Keratinocyte (primary cell): ENCODE measurements around the gene AQP9. TPM values are rescaled to one million over a fixed set of nuclear protein-coding genes. Genes with fewer than 3 reads are reported as not detected.

Source experiments
- DNase-seq: peaks from one replicate; pipeline ENCODE4 v3.0.0-alpha.2; 2011; ENCODE audit warnings: low read depth, missing footprints, low spot score
- FAIRE-seq: peaks from 2 replicates; lab custom pipeline; 2011; peaks lifted over from hg19 to GRCh38; lab: Jason Lieb, UNC
- H2AFZ ChIP-seq: 2 replicates; pipeline ENCODE4 v1.6.0; 2012; ENCODE audit warnings: low read length, control low read depth, inconsistent platforms; ENCODE audit not compliant: control insufficient read depth
- H3K27ac ChIP-seq: 2 replicates; pipeline ENCODE4 v1.5.1; 2011; ENCODE audit warnings: low read length; ENCODE audit not compliant: control insufficient read depth, insufficient read depth
- H3K27me3 ChIP-seq: 3 replicates; pipeline ENCODE4 v1.6.0; 2011; ENCODE audit warnings: low read length; ENCODE audit not compliant: control insufficient read depth, insufficient read depth; ENCODE audit errors: extremely low read depth
- H3K36me3 ChIP-seq, 2 experiments: 2 replicates in 1 of 2; 3 replicates in 1 of 2; pipeline ENCODE4 v1.5.1; 2011; ENCODE audit warnings: low read length in 2 of 2, mild to moderate bottlenecking in 1 of 2; ENCODE audit not compliant: control insufficient read depth in 2 of 2, insufficient read depth in 2 of 2; ENCODE audit errors: extremely low read depth in 1 of 2
- H3K4me1 ChIP-seq: 3 replicates; pipeline ENCODE4 v1.5.1; 2011; ENCODE audit warnings: low read length; ENCODE audit not compliant: control insufficient read depth, insufficient read depth; ENCODE audit errors: extremely low read depth
- H3K4me2 ChIP-seq: 3 replicates; pipeline ENCODE4 v1.6.0; 2011; ENCODE audit warnings: low read depth, low read length; ENCODE audit not compliant: control insufficient read depth, insufficient read depth; ENCODE audit errors: extremely low read depth
- H3K4me3 ChIP-seq, 3 experiments: fragments of 200-600 bp in 1 of 3; sonication (generic) in 1 of 3; 2 replicates in 2 of 3; 3 replicates in 1 of 3; pipeline ENCODE4 v1.5.1; 2011 to 2016; ENCODE audit warnings: low read length in 3 of 3, mild to moderate bottlenecking in 3 of 3, control low read depth in 2 of 3, inconsistent platforms in 1 of 3, low read depth in 1 of 3, mixed read lengths in 1 of 3, mixed run types in 1 of 3, moderate library complexity in 1 of 3; ENCODE audit not compliant: control insufficient read depth in 2 of 3, insufficient read depth in 2 of 3; ENCODE audit errors: extremely low read depth in 1 of 3
- H3K79me2 ChIP-seq: 2 replicates; pipeline ENCODE4 v1.6.0; 2012; ENCODE audit warnings: low read length; ENCODE audit not compliant: control insufficient read depth, insufficient read depth
- H3K9ac ChIP-seq: 3 replicates; pipeline ENCODE4 v1.6.0; 2011; ENCODE audit warnings: low read length; ENCODE audit not compliant: control insufficient read depth, insufficient read depth; ENCODE audit errors: extremely low read depth
- H3K9me1 ChIP-seq: 3 replicates; pipeline ENCODE4 v1.6.0; 2011; ENCODE audit warnings: low read length; ENCODE audit not compliant: control insufficient read depth, insufficient read depth; ENCODE audit errors: extremely low read depth
- H3K9me3 ChIP-seq: 2 replicates; pipeline ENCODE4 v1.5.1; 2012; ENCODE audit warnings: low read depth, low read length; ENCODE audit not compliant: control insufficient read depth
- H4K20me1 ChIP-seq: 3 replicates; pipeline ENCODE4 v1.6.0; 2011; ENCODE audit warnings: low read length; ENCODE audit not compliant: control insufficient read depth, insufficient read depth; ENCODE audit errors: extremely low read depth
- CTCF ChIP-seq, 3 experiments: IDR thresholded peaks in 1 of 3; conservative IDR thresholded peaks in 1 of 3; optimal IDR thresholded peaks in 1 of 3; 2 replicates in 2 of 3; 3 replicates in 1 of 3; pipeline versions ENCODE3 to v1.5.1; 2011; ENCODE audit warnings: low read length in 3 of 3, mild to moderate bottlenecking in 3 of 3, moderate library complexity in 2 of 3, control low read depth in 1 of 3, inconsistent platforms in 1 of 3; ENCODE audit not compliant: insufficient read depth in 2 of 3; ENCODE audit errors: extremely low read depth in 1 of 3
- EZH2 ChIP-seq: IDR thresholded peaks from one replicate; pipeline ENCODE4 v1.6.1; 2012; ENCODE audit warnings: inconsistent platforms, mild to moderate bottlenecking, low read length, moderate library complexity
- dilution Hi-C: fragments of 300-500 bp; cut with MboI; formaldehyde crosslinking; loops from one replicate; pipeline ENCODE4 v1.7.0; 2020; ENCODE audit warnings: low sequenced_read_pairs; ENCODE audit not compliant: extremely low pct_ligation_motif_present
- polyA plus RNA-seq, 5 experiments: library from polyadenylated mRNA; depleted of rRNA in 3 of 5; stranded (reverse) in 3 of 5; stranded (forward) in 1 of 5; unstranded in 1 of 5; fragments of >200 nt; gene quantifications; 1 replicate in 1 of 5; 2 replicates in 3 of 5; 3 replicates in 1 of 5; pipeline versions ENCODE4 v1.2.1 to v1.2.3, GENCODE V29; 2011 to 2012; ENCODE audit warnings: missing spikeins in 2 of 5, low read depth in 1 of 5, low replicate concordance in 1 of 5

AQP9 gene
- polyA plus RNA-seq, 1 donor (not counting 4 experiments of a cell fraction or from before 2014, with no cell fraction given), result 2.6 TPM

- FAIRE-seq, result no peak
- Histone ChIP-seq H2AFZ (no peak overlapping the region), H3K9ac (no peak overlapping the region), H3K36me3 (no peaks in the 10 kb centered on the region), H3K9me1 (no peaks in the 10 kb centered on the region), H3K4me2 (no peak overlapping the region), H3K27me3 (no peaks in the 10 kb centered on the region), H3K9me3 (no peaks in the 10 kb centered on the region), H3K27ac (no peak overlapping the region), H4K20me1 (no peaks in the 10 kb centered on the region), H3K4me3 (no peak overlapping the region), H3K4me1 (peaks cover 30% of the 10 kb centered on the region), H3K79me2 (no peaks in the 10 kb centered on the region)
- dilution Hi-C loops, result no loop called here
- DNase-seq, result no peak
- TF ChIP-seq EZH2 (no peak), CTCF (optimal IDR thresholded peaks at IDR 0.05 in 1 of 3, IDR thresholded peaks at IDR 0.05 in 1 of 3, conservative IDR thresholded peaks at IDR 0.05 in 1 of 3; ENCODE audit: extremely low read depth in 1 of 3, insufficient read depth in 2 of 3, low read length in 3 of 3) (no peak)
Measured at GRCh38 chr15:58139276-58139988, 1.3 kb downstream of the AQP9 start.

- Histone ChIP-seq H2AFZ (no peak overlapping the region), H3K4me2 (no peak overlapping the region), H3K36me3 (no peaks in the 10 kb centered on the region), H3K4me3 (no peak overlapping the region), H3K27ac (no peak overlapping the region), H3K9ac (no peak overlapping the region), H3K4me1 (peaks cover 30% of the 10 kb centered on the region), H4K20me1 (no peaks in the 10 kb centered on the region), H3K9me3 (no peaks in the 10 kb centered on the region), H3K79me2 (no peaks in the 10 kb centered on the region), H3K9me1 (no peaks in the 10 kb centered on the region), H3K27me3 (no peaks in the 10 kb centered on the region)
- no peak for TF ChIP-seq CTCF (optimal IDR thresholded peaks at IDR 0.05 in 1 of 3, IDR thresholded peaks at IDR 0.05 in 1 of 3, conservative IDR thresholded peaks at IDR 0.05 in 1 of 3; ENCODE audit: extremely low read depth in 1 of 3, insufficient read depth in 2 of 3, low read length in 3 of 3)
- no peak for TF ChIP-seq EZH2
- FAIRE-seq (no peak), DNase-seq (no peak)
- dilution Hi-C loops, result no loop called here
Measured at GRCh38 chr15:58139989-58140522, 1.9 kb downstream of the AQP9 start.
